HG03469 (cell line): ENCODE data around the gene SPRR2G.
"Not testable (repeated sequence)": the region's sequence is repeated elsewhere in the genome, so short reads cannot be mapped to it uniquely, and the experiment has no call there.

Experiments used
- ATAC-seq: cut with Tn5 transposase; IDR thresholded peaks from one replicate; pipeline ENCODE4 v1.9.1; 2021; ENCODE audit warnings: mild to moderate bottlenecking, moderate library complexity, moderate number of reproducible peaks; ENCODE audit not compliant: unreplicated experiment

The SPRR2G gene

DNA sequence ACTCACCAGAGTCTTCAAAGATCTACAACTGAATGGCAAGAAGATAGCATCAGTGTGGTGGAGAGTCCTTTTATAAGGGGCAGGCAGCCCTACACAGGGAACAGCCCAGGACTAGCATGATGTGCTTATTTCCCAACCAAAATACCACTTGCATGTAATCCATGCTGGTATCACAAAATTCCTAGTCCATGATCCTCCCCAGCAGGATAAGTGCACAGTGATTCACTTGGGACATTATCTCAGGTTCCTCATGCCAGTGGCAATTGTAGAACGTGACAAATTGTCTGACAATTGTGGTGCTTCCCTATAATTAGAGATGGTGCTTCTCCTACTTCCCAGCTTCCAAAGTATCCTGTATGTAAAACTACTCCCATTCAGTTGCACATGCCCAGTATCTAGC lies at the start of gene SPRR2G:
Gene SPRR2G (minus strand): TSS at position 45 of the 400 bp plus-strand sequence. CDS start 780 bp downstream, outside the sequence.
- ATAC-seq = no peak

DNA sequence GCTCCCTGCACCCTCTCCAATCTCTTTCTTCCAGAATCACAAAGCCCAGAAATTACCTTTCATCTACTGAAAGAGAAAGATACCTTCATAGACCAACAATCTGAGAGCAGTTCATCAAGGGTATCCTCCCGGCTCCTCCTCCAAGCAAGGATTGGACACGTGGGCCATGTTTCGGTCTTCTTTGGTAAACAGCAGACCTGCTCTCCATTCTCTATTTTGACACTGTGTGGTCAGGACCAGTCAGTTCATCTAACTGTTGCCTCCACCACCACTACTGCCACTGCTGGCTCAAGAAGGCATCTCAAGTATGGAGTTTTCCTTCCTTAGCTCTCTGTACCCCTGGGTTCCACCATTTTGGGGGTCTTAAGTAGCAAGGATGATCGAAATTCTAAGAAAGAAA lies 44.5 kb upstream of the SPRR2G start:
- ATAC-seq = no peak

DNA sequence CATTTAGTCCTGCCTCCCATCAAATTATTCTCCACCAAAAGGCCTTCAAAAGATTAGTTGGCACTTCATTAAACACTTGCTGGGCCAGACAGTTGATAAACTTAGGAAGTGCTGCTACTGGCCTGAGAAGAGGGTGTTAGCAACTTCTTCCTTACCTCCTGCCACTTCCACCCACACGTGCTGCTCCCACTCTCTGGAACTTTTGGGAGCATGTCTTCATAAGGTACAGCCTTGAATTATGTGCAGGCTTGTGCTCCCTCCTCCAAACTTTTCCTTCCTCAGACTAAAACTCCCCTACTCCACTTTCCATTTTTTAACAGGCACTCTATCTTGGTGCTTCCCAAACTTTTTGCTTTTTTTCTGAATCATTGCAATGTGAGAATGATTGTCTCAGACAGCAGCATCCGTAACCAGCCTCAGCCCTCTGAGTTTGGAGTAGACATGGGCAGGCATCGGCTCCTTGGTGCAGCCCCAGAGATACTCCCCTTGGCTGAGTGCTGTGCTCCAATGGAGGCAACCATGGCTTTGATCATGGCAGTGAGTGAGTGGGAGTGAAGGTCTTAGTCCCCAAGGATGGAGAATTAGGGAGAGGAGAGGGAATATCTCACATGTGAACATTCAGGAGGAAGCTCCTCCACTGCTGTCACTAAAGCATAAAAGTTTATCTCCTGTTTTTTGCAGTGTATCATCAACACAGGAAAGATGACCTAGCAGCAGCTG lies 43.8 kb upstream of the SPRR2G start:
- ATAC-seq = no peak

DNA sequence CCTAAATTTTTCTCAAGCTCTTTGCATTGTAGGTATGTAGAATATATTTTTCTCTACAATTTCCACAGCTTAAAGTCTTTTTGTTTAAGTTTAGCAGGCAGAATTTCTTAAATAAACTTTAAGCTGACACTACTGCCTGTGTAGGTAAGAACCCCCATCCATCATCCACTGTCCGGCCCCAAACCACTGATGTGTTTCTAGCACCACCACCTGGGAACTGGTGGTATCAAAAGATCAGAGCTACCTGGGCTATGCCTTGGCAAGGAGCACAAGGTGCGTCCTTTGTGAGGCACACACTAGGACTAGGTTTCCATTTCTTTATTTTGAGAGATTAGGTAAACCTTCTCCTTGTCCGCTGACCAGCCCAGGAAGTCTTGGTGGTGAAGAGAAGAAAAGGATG lies 42.0 kb upstream of the SPRR2G start:
- ATAC-seq = no peak

DNA sequence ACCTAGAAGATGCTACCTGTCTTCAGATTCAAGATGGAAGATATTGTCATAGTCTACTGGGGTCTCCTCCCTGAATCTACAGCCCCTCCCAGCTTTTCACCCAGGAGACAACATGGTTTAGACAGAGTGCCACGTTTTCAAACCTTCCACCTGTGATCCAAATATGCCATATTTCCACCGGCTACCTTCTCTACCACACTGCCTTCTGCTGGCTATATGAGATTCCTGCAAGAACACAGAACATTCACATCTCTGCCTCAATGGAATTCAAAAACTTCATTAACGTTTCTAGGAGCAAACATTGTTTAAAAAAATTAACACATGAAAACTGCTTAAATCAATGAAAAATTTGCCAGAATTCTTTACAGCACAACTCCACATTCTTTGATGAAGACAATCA lies 39.7 kb upstream of the SPRR2G start:
- no peak for ATAC-seq

DNA sequence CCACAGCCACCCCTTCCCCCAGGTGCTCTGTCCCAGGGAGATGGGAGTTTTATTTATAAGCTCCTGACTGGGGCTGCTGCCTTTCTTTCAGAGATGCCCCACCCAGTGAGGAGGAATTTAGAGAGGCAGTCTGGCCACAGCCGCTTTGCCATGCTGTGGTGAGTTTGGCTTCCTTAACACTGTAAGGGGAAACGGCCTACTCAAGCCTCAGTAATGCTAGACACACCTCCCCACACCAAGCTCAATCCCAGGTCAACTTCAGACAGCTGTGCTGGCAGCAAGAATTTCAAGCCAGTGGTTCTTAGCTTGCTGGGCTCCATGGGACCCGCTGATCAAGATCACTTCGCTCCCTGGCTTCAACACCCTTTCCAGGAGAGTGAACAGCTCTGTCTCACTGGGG lies 37.6 kb upstream of the SPRR2G start:
- ATAC-seq = not testable (repeated sequence)

DNA sequence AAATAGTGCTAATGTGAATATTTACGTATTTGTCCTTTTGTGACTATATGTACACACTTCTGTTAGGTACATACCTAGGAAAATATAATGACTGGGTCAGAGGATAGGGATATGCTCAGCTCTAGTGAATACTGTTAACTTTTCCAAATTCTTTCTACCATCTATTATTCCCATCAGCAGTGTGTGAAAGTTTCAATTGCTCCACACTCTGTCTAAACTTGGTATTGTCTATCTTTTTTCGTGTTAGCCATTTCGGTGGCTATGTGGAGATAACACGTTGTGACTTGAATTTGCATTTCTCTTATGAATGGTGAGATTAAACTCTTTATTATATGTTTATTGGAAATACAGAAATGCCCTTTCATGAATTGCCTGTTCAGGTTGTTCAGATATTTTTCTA lies 29.9 kb upstream of the SPRR2G start:
- no peak for ATAC-seq

DNA sequence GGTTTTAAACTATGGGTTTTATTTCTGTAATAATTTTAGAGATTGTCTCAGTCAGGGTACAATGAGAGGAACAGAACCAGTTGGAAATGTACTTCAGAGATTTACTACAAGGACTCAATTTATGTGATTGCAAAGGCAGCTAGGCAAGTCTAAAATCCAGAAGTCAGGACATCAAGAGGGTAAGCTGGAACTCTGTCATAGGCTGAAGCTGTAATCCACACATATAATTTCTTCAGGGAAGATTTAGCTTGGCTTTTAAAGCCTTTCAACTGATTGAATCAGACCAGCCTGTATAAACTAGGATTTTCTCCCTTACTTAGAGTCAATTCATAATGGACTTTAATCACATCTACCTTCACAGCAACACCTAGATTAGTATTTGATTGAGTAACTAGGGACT lies 28.2 kb upstream of the SPRR2G start:
- ATAC-seq = no peak

DNA sequence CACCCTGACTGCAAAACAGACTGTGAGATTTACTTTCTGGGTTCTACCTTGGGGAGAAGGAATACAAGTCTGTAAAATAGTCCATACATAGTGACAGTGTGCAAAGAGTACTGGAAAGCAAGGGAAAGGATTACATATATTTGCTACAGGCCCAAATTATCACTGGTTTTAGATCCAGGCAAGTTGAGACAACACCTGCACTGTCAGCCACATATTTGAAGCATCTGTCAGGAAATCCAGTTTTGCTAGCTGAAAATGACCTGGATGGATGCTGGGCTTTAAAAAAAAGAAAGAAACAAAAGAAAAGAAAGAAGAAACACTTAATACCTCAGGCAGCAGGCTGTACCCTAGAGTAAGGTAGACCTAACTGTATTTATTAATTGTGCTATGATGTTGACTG lies 23.9 kb upstream of the SPRR2G start:
- no peak for ATAC-seq

DNA sequence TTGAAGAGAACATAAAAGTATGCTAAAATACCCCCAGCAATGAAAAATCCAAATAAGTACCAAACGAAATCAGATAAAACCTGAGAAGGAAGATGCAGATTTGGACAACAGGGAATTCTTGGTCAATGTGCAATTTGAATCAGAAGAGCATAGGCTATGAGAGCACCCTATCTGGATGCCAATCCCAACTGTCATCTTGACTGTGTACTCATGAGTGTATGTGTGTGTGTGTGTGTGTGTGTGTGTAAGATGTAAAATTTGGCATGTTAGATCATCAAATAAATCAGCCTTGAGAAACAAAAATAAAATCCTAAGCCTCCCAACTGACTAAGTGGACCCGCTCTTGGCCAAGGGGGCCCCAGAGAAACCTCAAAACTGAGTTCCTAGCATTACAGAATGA lies 18.0 kb upstream of the SPRR2G start:
- ATAC-seq = no peak

DNA sequence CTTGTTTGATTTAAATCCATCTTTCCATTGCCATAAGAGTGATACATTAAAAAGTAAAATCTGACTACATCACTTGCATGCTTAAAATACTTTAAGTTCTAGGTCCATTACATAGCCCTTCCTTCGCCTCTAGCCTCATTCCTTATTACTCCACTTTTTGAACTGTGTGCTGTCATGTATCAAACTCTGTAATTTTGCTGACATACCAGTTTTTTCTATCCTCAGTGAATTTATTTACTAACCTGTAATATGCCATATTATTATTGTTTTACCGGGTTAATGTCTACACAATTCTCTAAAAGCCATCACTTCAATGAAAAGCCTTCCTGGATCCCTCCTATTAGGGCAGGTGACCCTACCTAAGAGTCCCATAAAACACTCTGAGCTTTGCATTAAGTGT lies 4.9 kb upstream of the SPRR2G start:
- no peak for ATAC-seq

DNA sequence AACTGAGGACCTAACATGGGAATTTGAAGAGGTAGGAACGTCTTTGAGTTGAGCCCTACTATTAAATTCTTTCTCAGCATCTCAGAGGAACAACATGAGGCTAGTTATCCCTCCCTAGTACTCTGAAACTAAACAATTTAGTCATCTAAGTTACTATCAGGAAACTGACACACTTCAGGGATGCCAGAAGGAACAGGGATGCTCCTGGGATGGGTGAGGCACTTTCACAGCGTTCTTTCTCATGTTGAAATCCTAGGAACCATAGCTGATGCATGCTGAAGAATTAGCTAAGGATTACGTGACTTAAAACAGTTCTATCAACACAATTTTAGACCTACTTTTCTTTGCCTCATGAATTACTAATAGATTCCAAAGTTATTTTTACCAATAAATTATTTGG lies 1.8 kb upstream of the SPRR2G start:
- no peak for ATAC-seq

DNA sequence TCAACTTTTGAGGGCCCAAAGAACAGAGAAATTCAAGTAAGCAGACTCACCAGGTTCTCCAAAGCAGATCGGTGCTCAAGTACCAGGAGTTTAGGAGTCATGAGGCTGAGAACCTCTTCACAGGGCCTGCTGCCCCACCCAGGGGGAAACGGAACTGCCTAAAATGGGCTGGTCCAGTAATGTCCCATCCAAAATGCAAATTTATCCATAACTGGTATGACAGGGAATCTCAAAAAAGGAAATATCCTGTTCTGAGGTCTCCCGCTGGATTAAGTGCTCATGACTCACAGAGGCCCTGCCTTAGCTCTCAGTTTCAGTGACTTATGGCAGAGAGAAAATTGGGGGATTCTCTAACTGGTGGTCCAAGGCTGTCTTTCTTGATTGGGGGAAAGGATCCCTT lies 9.3 kb downstream of the SPRR2G start:
- no peak for ATAC-seq

DNA sequence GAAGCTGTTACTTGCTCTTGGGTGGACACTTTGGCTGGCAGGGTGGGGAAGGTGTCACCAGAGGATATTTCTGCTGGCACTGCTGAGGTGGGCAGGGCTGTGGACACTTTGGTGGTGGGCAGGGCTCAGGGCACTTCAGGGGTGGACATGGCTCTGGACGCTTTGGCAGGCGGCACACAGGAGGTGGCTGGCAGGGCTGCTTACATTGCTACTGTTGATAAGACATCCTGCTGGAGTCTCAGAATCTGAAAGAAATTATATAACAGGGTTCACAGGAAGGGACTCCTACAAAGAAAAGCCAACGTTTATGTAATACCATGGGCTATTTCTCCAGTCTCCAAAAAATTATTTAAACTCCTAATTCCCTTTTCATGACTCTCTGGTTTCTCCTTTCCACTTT lies 10.2 kb downstream of the SPRR2G start:
- ATAC-seq = no peak

DNA sequence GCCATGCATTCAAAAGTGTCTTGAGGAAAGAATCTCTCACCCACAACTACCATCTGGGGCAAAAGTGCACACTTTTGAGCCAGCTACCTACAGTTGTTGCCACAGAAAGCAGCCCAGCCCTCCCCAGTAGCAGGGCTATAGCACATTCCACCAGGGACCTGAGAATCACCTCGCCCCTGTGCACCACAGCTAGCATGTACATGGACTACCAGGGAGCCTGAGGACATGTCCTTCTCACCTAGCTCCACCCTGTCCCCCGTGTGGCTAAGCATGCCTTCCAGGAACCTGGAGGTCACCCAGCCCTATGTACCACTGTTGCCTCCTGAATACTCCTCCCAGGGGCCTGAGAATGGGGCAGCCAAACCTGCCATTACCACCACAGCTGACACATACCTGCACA lies 16.9 kb downstream of the SPRR2G start:
- ATAC-seq = no peak

DNA sequence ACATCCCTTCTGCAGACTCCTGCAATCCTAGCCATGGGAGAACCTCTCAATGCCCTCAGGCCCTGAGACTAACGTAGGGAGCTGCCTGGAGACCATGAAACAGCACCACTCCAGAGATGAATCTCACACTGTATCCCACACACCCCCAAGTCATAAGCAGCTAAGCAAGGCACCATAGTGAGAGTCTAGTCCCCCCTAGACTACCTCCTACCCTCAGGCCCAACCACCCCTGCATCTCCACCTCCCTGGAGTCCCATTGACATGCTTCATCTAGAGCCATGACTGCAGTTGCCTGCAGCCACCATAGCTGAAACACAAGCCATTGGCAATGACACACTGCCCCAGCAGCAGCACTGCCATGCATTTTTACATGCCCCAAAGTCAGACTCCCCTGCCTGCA lies 17.4 kb downstream of the SPRR2G start:
- ATAC-seq = no peak

DNA sequence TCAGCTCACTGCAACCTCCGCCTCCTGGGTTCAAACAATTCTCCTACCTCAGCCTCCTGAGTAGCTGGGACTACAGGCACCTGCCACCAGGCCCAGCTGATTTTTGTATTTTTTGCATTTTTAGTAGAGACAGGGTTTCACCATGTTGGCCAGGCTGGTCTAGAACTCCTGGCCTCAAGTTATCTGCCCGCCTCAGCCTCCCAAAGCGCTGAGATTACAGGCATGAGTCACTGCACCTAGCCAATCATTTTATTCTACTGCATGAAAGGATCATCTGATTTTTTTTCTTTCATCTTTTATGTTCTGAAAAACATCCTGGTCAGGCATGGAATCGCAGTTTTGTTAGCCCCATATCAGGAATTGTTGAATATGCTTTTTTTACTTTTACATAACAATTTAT lies 22.0 kb downstream of the SPRR2G start:
- ATAC-seq = not testable (repeated sequence)

DNA sequence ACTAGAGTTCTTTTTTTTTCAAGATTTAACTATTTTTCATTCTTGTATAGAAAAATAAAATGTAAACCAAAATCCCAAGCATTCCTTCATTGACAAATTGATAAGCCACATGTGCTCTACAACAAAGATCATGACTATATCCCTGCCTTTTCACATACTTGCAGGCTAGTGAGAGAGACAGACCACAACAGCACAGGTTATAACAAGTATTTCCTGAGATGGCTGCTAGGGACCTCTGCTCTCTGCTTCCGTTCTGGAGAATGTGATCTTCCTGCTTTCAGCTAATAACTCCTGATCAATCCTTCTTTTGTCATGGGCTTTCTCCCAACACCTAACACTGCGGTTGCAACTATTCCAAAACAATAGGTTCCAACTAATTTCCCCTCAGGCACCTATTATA lies 23.4 kb downstream of the SPRR2G start:
- no peak for ATAC-seq

DNA sequence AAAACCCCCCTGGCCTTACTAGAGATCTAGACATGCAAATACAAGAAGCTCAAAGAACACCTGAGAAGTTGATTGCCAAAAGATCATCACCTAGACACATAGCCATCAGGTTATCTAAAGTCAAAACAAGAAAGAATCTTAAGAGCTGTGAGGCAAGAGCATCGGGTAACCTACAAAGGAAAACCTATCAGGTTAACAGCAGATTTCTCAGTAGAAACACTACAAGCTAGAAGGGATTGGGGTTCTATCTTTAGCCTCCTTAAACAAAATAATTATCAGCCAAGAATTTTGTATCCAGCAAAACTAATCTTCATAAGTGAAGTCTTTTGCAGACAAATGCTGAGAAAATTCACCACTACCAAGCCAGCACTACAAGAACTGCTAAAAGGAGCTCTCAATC lies 25.2 kb downstream of the SPRR2G start:
- ATAC-seq = no peak

DNA sequence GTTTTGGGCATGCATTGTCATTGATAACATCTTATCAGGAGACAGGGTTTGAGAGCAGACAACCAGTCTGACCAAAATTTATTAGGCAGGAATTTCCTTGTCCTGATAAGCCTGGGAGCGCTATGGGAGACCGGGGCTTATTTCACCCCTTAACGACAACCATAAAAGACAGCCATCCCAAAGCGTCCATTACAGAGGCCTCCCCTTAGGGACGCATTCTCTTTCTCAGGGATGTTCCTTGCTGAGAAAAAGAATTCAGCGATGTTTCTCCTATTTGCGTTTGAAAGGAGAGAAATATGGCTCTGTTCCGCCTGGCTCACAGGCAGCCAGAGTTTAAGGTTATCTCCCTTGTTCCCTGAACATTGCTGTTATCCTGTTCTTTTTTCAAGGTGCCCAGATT lies 26.9 kb downstream of the SPRR2G start:
- ATAC-seq = not testable (repeated sequence)

DNA sequence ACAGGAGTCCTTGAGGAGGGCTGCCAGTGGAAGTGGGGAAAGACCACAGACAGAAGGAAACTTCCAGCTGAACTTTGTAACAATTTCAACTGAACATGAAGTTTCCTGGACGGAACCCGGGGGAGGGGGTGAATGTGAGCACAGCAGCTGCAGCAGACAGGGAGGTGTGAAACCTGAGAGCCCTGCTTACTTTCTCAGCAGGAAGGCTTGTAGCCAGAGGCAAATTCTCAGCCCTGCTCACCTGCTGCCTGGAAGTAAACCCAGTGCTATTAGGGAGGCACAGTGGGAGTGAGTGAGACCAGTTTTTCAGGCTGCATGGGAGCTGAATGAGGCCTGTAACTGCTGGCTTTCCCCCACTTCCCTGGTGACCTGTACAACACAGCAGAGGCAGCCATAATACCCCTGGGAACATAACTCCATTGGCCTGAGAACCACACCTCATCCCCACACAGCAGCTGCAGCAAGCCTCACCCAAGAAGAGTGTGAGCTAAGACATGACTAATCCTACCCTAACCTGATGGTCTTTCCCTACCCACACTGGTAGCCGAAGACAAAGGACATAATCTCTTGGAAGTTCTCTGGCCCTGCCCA lies 27.8 kb downstream of the SPRR2G start:
- no peak for ATAC-seq

DNA sequence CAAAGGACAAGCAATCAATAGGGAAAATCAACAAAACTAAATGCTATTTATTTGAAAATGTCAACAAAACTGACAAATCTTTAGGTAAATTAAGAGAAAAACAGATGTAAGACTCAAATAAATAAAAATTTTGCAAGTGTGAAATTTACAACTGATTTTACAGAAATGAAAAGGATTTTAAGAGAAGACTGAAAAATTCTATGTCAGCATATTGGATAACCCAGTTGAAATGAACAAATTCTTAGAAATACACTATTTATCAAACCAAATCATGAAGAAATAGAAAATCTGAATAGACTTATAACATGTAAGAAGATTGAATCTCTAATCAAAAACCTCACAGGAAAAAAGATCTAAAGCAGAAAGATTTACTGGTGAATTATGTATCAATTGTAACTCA lies 29.7 kb downstream of the SPRR2G start:
- no peak for ATAC-seq

DNA sequence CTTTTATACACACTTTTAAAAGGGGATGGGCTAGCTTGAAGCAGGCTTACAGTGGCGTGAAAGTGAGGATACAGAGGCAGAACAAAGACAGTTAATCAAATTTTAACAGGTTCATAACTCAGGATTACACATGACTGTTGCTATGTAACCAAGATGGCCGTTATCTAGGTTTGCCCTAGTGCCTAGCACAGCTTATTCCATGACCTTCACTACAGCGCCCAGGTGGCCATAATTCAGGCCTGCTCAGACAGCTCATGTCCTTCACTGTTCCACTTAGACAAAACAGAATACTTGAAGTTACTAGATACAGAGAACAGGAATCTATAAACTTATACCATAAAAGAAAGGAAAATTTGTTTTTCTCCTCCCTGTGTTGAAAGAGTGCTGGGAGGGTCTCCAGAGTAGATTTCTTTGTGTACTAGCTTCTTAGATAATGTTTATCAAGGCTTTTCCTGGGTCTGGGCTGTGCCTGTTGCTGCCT lies 31.2 kb downstream of the SPRR2G start:
- no peak for ATAC-seq
